ENCODE results near the gene CKMT2.

DNA sequence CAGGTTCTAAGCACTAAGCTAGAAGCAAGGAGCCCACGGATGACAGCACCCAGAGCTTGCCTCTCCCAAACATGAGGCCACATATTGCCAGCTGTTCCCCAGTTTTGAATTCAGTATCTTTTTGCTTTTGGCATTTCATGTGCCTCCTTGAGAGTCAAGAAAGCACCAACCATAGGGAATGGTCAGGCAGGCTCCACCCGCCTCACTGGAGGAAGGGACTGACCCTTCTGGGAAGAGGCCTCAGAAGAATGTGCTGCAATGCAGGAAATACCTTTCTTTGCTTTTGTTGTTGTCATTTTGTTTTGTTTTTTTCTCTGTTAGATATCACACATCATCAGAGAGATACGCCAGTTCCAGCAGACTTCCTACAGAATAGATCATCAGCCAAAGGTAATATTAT lies 13.7 kb upstream of the CKMT2 start:
- TF ChIP-seq CTCF (conservative IDR thresholded peaks at IDR 0.05 in 1 of 2, IDR thresholded peaks at IDR 0.05 in 1 of 2; ENCODE audit: low read depth in 1 of 2, low read length in 2 of 2) (no peak), EZH2 (IDR thresholded peaks at IDR 0.05; ENCODE audit: low read length, missing control alignments) (no peak)

Measured in fibroblast of lung (primary cell).